Tibial artery (tissue), 4 donors: ENCODE results near the gene CLEC2D.

Source experiments
- DNase-seq, 2 donors: peaks; one replicate each; pipeline ENCODE4 v3.0.0-alpha.2; 2019
- H3K27ac ChIP-seq, 2 donors: fragments of 200-600 bp; sonication (generic) in 1 of 2; 1 replicate in 1 of 2; 2 replicates in 1 of 2; pipeline ENCODE4 v1.5.1; 2018 to 2019; ENCODE audit warnings: mild to moderate bottlenecking in 1 of 2
- H3K27me3 ChIP-seq, 2 donors: fragments of 200-600 bp; sonication (generic) in 1 of 2; one replicate each; pipeline versions ENCODE4 v1.5.1 to v1.6.0; 2016 to 2019
- H3K36me3 ChIP-seq, 3 donors: fragments of 200-600 bp; sonication (generic) in 2 of 3; one replicate each; pipeline ENCODE4 v1.5.1; 2016 to 2019; ENCODE audit warnings: mild to moderate bottlenecking in 2 of 3
- H3K4me1 ChIP-seq, 4 donors: fragments of 200-600 bp; sonication (generic) in 2 of 4; 1 replicate in 3 of 4; 2 replicates in 1 of 4; pipeline ENCODE4 v1.5.1; 2016 to 2019
- H3K4me3 ChIP-seq, 2 donors: fragments of 200-600 bp; sonication (generic) in 1 of 2; 1 replicate in 1 of 2; 2 replicates in 1 of 2; pipeline ENCODE4 v1.5.1; 2018 to 2019; ENCODE audit warnings: mild to moderate bottlenecking in 2 of 2
- H3K9me3 ChIP-seq, 3 donors: fragments of 200-600 bp; sonication (generic) in 1 of 3; one replicate each; pipeline ENCODE4 v1.5.1; 2016 to 2019
- CTCF ChIP-seq, 2 experiments: fragments of 200-600 bp in 1 of 2; fragments of 450-650 bp in 1 of 2; IDR thresholded peaks; one replicate each; pipeline ENCODE4 v1.5.1; 2017 to 2019; ENCODE audit warnings: antibody characterized with exemption in 2 of 2, mild to moderate bottlenecking in 1 of 2, moderate library complexity in 1 of 2
- intact Hi-C: fragments of 100-400 bp; cut with DNase I; formaldehyde crosslinking; loops from one replicate; pipeline ENCODE4 v1.15.0; 2023; ENCODE audit warnings: low total_unique reads

The CLEC2D gene

GRCh38 chr12:9634177-9634803 lies 35.2 kb upstream of the CLEC2D start:
- no peak overlapping the region for H3K4me3 ChIP-seq
- H3K36me3 ChIP-seq: no peaks in the 10 kb centered on the region
- no peak overlapping the region for H3K27ac ChIP-seq
- TF ChIP-seq CTCF (IDR thresholded peaks at IDR 0.05): peak; percentile 54 to 58
- peak in 1 of 2 donors; percentile 42 for DNase-seq
- no peaks in the 10 kb centered on the region for H3K4me1 ChIP-seq
- intact Hi-C loops: no loop called here
- H3K9me3 ChIP-seq: no peaks in the 10 kb centered on the region
- H3K27me3 ChIP-seq: no peaks in the 10 kb centered on the region

- Histone ChIP-seq H3K27ac (no peak overlapping the region), H3K4me1 (no peaks in the 10 kb centered on the region), H3K4me3 (no peak overlapping the region), H3K36me3 (no peaks in the 10 kb centered on the region), H3K27me3 (no peaks in the 10 kb centered on the region), H3K9me3 (no peaks in the 10 kb centered on the region)
- intact Hi-C loops: loop anchor here (5.0 kb wide), 1 partner anchor 72 kb away; no protein-coding TSS in a partner anchor
- DNase-seq: no peak
- TF ChIP-seq CTCF (IDR thresholded peaks at IDR 0.05): no peak
These were observed 34.4 kb upstream of the CLEC2D start for GRCh38 chr12:9634969-9635754.

GRCh38 chr12:9636150-9636850 lies 33.2 kb upstream of the CLEC2D start:
- H3K4me1 ChIP-seq: no peaks in the 10 kb centered on the region
- no peak overlapping the region for H3K4me3 ChIP-seq
- TF ChIP-seq CTCF (IDR thresholded peaks at IDR 0.05): no peak
- intact Hi-C loops: loop anchor here (5.0 kb wide), 1 partner anchor 71 kb away; no protein-coding TSS in a partner anchor
- no peaks in the 10 kb centered on the region for H3K9me3 ChIP-seq
- no peaks in the 10 kb centered on the region for H3K27me3 ChIP-seq
- no peak for DNase-seq
- H3K36me3 ChIP-seq: no peaks in the 10 kb centered on the region
- H3K27ac ChIP-seq: no peak overlapping the region

GRCh38 chr12:9636851-9637206 lies 32.7 kb upstream of the CLEC2D start:
- no peak overlapping the region for H3K27ac ChIP-seq
- no peaks in the 10 kb centered on the region for H3K27me3 ChIP-seq
- intact Hi-C loops: loop anchor here (5.0 kb wide), 1 partner anchor 70 kb away; no protein-coding TSS in a partner anchor
- no peak for DNase-seq
- no peak overlapping the region for H3K4me3 ChIP-seq
- H3K4me1 ChIP-seq: no peaks in the 10 kb centered on the region
- TF ChIP-seq CTCF (IDR thresholded peaks at IDR 0.05): no peak
- H3K9me3 ChIP-seq: no peaks in the 10 kb centered on the region
- H3K36me3 ChIP-seq: no peaks in the 10 kb centered on the region

GRCh38 chr12:9640024-9640423 lies 29.5 kb upstream of the CLEC2D start:
- no peak for DNase-seq
- Histone ChIP-seq H3K27me3 (no peaks in the 10 kb centered on the region), H3K4me3 (no peak overlapping the region), H3K4me1 (no peaks in the 10 kb centered on the region), H3K9me3 (no peaks in the 10 kb centered on the region), H3K27ac (no peak overlapping the region), H3K36me3 (no peaks in the 10 kb centered on the region)
- TF ChIP-seq CTCF (IDR thresholded peaks at IDR 0.05): no peak
- intact Hi-C loops: loop anchor here (10.0 kb wide), 1 partner anchor 575 kb away; no protein-coding TSS in a partner anchor
